ENCODE data around the gene C9orf40. TPM values are rescaled to one million over a fixed set of nuclear protein-coding genes. Genes with fewer than 3 reads are reported as not detected.

The C9orf40 gene, protein sequence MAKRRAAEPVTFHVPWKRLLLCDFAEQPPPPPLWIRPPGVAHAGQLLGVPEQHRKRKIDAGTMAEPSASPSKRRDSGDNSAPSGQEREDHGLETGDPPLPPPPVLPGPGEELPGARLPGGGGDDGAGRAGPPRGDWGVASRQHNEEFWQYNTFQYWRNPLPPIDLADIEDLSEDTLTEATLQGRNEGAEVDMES
- total RNA-seq = 7.3 and 10.6 TPM in 2 replicates

DNA sequence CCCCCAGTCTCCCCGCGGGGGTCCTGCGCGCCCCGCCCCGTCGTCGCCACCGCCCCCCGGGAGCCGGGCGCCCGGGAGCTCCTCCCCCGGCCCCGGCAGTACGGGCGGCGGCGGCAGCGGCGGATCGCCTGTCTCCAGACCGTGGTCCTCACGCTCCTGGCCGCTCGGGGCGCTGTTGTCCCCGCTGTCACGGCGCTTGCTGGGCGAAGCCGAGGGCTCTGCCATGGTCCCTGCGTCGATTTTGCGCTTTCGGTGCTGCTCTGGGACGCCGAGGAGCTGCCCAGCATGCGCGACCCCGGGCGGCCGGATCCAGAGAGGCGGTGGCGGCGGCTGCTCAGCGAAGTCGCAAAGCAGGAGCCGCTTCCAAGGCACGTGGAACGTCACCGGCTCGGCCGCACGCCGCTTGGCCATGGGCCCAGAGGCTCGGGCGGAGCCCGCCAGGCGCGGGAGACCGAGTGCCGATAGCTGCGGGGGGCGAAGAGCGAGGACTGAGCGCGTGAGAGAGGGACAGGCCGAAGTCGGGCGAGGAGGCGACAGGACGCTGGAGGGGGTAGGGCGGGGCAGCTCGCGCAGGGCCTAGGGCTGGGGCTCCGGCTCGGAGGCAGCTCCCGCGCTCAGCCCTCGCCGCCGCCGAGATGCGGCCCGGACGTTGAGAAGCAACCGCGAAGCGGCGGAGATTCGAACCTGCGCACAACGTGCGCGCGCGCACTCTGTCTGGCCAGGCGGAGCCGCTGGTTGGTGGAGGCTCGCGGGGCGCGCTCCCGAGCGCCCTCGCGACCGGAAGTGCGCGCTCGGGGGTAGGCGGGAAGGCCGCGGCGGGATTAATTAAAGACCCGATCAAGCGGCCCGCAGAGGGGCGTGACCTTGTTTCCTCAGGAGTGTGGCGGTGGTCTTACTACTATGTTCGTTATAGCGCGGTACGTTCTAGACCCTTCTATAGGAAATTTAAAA lies at the start of gene C9orf40:
Gene C9orf40 (minus strand): TSS at position 712 of the 951 bp plus-strand sequence. CDS start 301 bp downstream, at position 411.

Other genes with a start within 250 kb of the C9orf40 start
- under 0.01 TPM in 2 replicates for gene TRPM6, start 65.0 kb downstream of the C9orf40 start, total RNA-seq
- gene CARNMT1, start 75.4 kb upstream of the C9orf40 start, total RNA-seq = 13.8 and 15.8 TPM in 2 replicates
- 13.4 and 14.1 TPM in 2 replicates for gene NMRK1, start 135.2 kb upstream of the C9orf40 start, total RNA-seq
- 40.0 and 40.3 TPM in 2 replicates for gene OSTF1, start 135.6 kb upstream of the C9orf40 start, total RNA-seq